NCI-H2081 (cell line): ENCODE measurements around the gene FBLN2.

ENCODE experiments used
- DNase-seq, 2 experiments: peaks; one replicate each; lab custom pipeline; 2025; lab: John Stamatoyannopoulos, UW

FBLN2 gene

GRCh38 chr3:13624021-13624420, 75.1 kb downstream of the FBLN2 start:
- DNase-seq = no peak

- no peak for DNase-seq
Observed at GRCh38 chr3:13624671-13625125, 75.8 kb downstream of the FBLN2 start.

GRCh38 chr3:13626396-13626795, 77.5 kb downstream of the FBLN2 start:
- DNase-seq = no peak

- no peak for DNase-seq
Observed at GRCh38 chr3:13626915-13627460, 78.1 kb downstream of the FBLN2 start.

GRCh38 chr3:13627681-13628080, 78.8 kb downstream of the FBLN2 start:
- DNase-seq = no peak

- no peak for DNase-seq
Observed at GRCh38 chr3:13628432-13628831, 79.5 kb downstream of the FBLN2 start.

GRCh38 chr3:13628841-13629551, 80.1 kb downstream of the FBLN2 start:
- DNase-seq = no peak

- no peak for DNase-seq
Observed at GRCh38 chr3:13629644-13630043, 80.7 kb downstream of the FBLN2 start.

- DNase-seq = no peak
Observed at GRCh38 chr3:13631256-13631655, 82.3 kb downstream of the FBLN2 start.

- DNase-seq = no peak
Observed at GRCh38 chr3:13633176-13633575, 84.3 kb downstream of the FBLN2 start.

GRCh38 chr3:13634151-13634550, 85.2 kb downstream of the FBLN2 start:
- DNase-seq = no peak

GRCh38 chr3:13634615-13635014, 85.7 kb downstream of the FBLN2 start:
- DNase-seq = no peak

- DNase-seq = no peak
Observed at GRCh38 chr3:13636186-13636585, 87.3 kb downstream of the FBLN2 start.

GRCh38 chr3:13636874-13637273, 87.9 kb downstream of the FBLN2 start:
- no peak for DNase-seq

GRCh38 chr3:13637311-13637891, 88.5 kb downstream of the FBLN2 start:
- no peak for DNase-seq

- no peak for DNase-seq
Observed at GRCh38 chr3:13637953-13638352, 89.0 kb downstream of the FBLN2 start.

- no peak for DNase-seq
Observed at GRCh38 chr3:13638927-13639326, 90.0 kb downstream of the FBLN2 start.

GRCh38 chr3:13642597-13642996, 93.7 kb downstream of the FBLN2 start:
- no peak for DNase-seq

GRCh38 chr3:13644341-13645117, 95.6 kb downstream of the FBLN2 start:
- no peak for DNase-seq

- no peak for DNase-seq
Observed at GRCh38 chr3:13645801-13646637, 97.1 kb downstream of the FBLN2 start.

GRCh38 chr3:13647298-13648059, 98.6 kb downstream of the FBLN2 start:
- no peak for DNase-seq
